Heart left ventricle (tissue), 13 donors: Measurements from ENCODE around the gene GRIN2A.

Source experiments
- POLR2A ChIP-seq, 2 donors: fragments of 450-650 bp; IDR thresholded peaks; one replicate each; pipeline ENCODE4 v1.6.1; 2017; ENCODE audit warnings: antibody characterized with exemption in 2 of 2, mild to moderate bottlenecking in 2 of 2, moderate library complexity in 2 of 2
- TF ChIP-seq, protein P1 (sequence below), 12 donors: fragments of 200-600 bp; sonication (generic) in 4 of 12; IDR thresholded peaks; one replicate each; pipeline versions ENCODE4 v1.5.0 to v1.8.0; 2018 to 2022; ENCODE audit warnings: antibody characterized with exemption in 12 of 12, mild to moderate bottlenecking in 5 of 12
- donor health status: ischemic (EF 13 %, LVEDD 7.1; RV severe dilation, severe dysfunction).
- donor health status: DM: no; HTN: yes; CAD: no.
- donor health status: DM: no; HTN: no; CAD: no.
- donor health status: ischemic (EF 25% LVEDD 6.9; RV normal size, moderate dysfunction).
- donor health status: ischemic (EF 25% LVEDD 5.7; RV mildly dilated, moderate dysfunction).
- donor health status: ischemic (EF 35%, LVEDD 5.7; RV mildly dilated, moderate dysfunction).
- donor health status: nonischemic (EF 11% LVEDD 7.7; RV severe dilation, severe dysfunction).
- donor health status: DM: yes; HTN: yes; CAD: no.
- donor health status: PGD.
- donor health status: ischemic (EF 29% LVEDD 5.4; RV normal size, mild dysfunction).
- donor health status: nonischemic (EF 23%, LVEDD 6.1; RV moderate dilation, normal function).

DNA sequence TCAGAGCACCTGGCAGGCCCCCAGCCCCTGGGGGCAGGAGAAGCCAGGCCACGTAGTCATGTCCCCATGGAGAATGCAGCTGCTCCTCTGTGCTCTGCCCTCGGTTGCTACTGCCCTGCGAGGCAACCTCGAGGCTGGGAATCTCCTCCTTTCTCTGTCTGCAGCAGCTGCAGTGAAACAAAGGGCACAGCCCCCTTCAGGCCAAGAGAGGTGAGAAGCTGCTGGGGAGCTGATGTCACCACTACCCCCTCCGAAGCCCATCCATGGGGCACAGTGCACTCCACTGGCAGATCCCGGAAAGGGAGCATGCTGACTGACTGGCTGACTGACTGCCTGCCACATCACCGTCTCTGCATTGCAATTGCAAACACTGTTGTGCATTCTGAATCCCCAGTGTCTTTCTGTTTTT lies 103.7 kb downstream of the GRIN2A start:
- TF ChIP-seq, protein P1, sequence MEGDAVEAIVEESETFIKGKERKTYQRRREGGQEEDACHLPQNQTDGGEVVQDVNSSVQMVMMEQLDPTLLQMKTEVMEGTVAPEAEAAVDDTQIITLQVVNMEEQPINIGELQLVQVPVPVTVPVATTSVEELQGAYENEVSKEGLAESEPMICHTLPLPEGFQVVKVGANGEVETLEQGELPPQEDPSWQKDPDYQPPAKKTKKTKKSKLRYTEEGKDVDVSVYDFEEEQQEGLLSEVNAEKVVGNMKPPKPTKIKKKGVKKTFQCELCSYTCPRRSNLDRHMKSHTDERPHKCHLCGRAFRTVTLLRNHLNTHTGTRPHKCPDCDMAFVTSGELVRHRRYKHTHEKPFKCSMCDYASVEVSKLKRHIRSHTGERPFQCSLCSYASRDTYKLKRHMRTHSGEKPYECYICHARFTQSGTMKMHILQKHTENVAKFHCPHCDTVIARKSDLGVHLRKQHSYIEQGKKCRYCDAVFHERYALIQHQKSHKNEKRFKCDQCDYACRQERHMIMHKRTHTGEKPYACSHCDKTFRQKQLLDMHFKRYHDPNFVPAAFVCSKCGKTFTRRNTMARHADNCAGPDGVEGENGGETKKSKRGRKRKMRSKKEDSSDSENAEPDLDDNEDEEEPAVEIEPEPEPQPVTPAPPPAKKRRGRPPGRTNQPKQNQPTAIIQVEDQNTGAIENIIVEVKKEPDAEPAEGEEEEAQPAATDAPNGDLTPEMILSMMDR (IDR thresholded peaks at IDR 0.05) = no peak
- no peak for TF ChIP-seq POLR2A (IDR thresholded peaks at IDR 0.05)
